ENCODE data around the gene INSL3. TPM values are rescaled to one million over a fixed set of nuclear protein-coding genes. Genes with fewer than 3 reads are reported as not detected.

Gene INSL3
- total and polyA plus RNA-seq, 2 of the 13 experiments (the other 11 are each of a cell fraction or from before 2014, with no cell fraction given): 0.30 TPM; not detected in 1

GRCh38 chr19:17787274-17787913, 33.9 kb downstream of the INSL3 start:
- no peak for DNase-seq (ENCODE audit: low spot score)
- Histone ChIP-seq H3K27ac (ENCODE audit: extremely low read length, insufficient read depth, low read length) (no peak overlapping the region), H3K4me3 (replicated peaks in 1 of 3; ENCODE audit: insufficient read depth in 1 of 3, low read depth in 2 of 3, low read length in 3 of 3) (no peak overlapping the region), H3K9ac (ENCODE audit: insufficient read depth, low read depth, low read length) (no peak overlapping the region), H3K27me3 (ENCODE audit: control insufficient read depth in 1 of 2, insufficient read depth in 2 of 2, low read length in 2 of 2) (no peaks in the 10 kb centered on the region), H2AFZ (ENCODE audit: low read length) (no peak overlapping the region), H3K79me2 (ENCODE audit: insufficient read depth, low read length) (no peaks in the 10 kb centered on the region), H3K4me1 (ENCODE audit: insufficient read depth, low read length) (no peaks in the 10 kb centered on the region), H4K20me1 (ENCODE audit: insufficient read depth, low read length) (no peaks in the 10 kb centered on the region), H3K36me3 (replicated peaks in 1 of 2; ENCODE audit: control insufficient read depth in 1 of 2, insufficient read depth in 2 of 2, low read length in 2 of 2) (0 out of 5 replicates have a peak, but pooled peaks cover 0 to 4% of the 10 kb centered on the region in 2 experiments), H3K4me2 (ENCODE audit: low read depth, low read length) (no peak overlapping the region), H3K9me3 (ENCODE audit: low read length) (no peaks in the 10 kb centered on the region)
- no TSS peak for BruUV-seq (replicated peaks)
- no peak for FAIRE-seq
- 96% methylated on average over 9 of the region's 14 CpGs for WGBS (ENCODE audit: low lambda C conversion rate)
- in situ Hi-C loops (cut with HindIII; ENCODE audit: extremely low pct_ligation_motif_present, low pct_unique_long_range_greater_than_20kb): no loop called here
- ATAC-seq: no peak
- ChIA-PET CTCF (ENCODE audit: low intra/inter-chr PET ratio, low total read pairs) (no interaction called here), POLR2A (no interaction called here)
- intact Hi-C loops (cut with micrococcal nuclease; ENCODE audit: unreplicated experiment): no loop called here
- TF ChIP-seq ZNF407 (CRISPR knock-in tag; IDR thresholded peaks at IDR 0.05; ENCODE audit: not compliant biosample characterization): no peak
- TF ChIP-seq PRDM4 (CRISPR knock-in tag; IDR thresholded peaks at IDR 0.05; ENCODE audit: borderline replicate concordance): no peak
- no peak for TF ChIP-seq ZNF768 (CRISPR knock-in tag; IDR thresholded peaks at IDR 0.05)
- TF ChIP-seq REST (IDR thresholded peaks at IDR 0.05; ENCODE audit: borderline replicate concordance in 1 of 2, low read depth in 1 of 2, low read length in 2 of 2): no peak
- no peak for TF ChIP-seq ZNF225 (CRISPR knock-in tag; IDR thresholded peaks at IDR 0.05)
- TF ChIP-seq ZNF160 (CRISPR knock-in tag; IDR thresholded peaks at IDR 0.05): no peak
- no peak for TF ChIP-seq THYN1 (CRISPR knock-in tag; IDR thresholded peaks at IDR 0.05; ENCODE audit: borderline replicate concordance, low read depth)
